Brain microvascular endothelial cell (primary cell): ENCODE data around the gene MAPKAPK3.
A peak's percentile ranks its signal among the peaks of the same experiment; 100 is the strongest.

Experiments used
- DNase-seq: peaks from one replicate; pipeline ENCODE4 v3.0.0-alpha.2; 2020
- H3K27ac ChIP-seq: fragments of 250-450 bp; sonication (Bioruptor Pico); 2 replicates; pipeline ENCODE4 v1.5.1; 2020; ENCODE audit warnings: mild to moderate bottlenecking, moderate library complexity
- H3K27me3 ChIP-seq: fragments of 250-450 bp; sonication (Bioruptor Pico); replicated peaks from 2 replicates; pipeline ENCODE4 v1.5.1; 2020; ENCODE audit warnings: mild to moderate bottlenecking
- H3K36me3 ChIP-seq: fragments of 250-450 bp; sonication (Bioruptor Pico); replicated peaks from 2 replicates; pipeline ENCODE4 v1.5.1; 2020; ENCODE audit warnings: mild to moderate bottlenecking
- H3K4me3 ChIP-seq: 2 replicates; pipeline ENCODE4 v1.5.1; 2011; ENCODE audit warnings: low read depth, mild to moderate bottlenecking, control low read depth, low read length, moderate library complexity
- CTCF ChIP-seq: IDR thresholded peaks from 2 replicates; pipeline ENCODE4 v1.5.1; 2011; ENCODE audit warnings: low read depth, mild to moderate bottlenecking, moderate library complexity, low read length, control low read depth, inconsistent platforms; ENCODE audit errors: missing control alignments
- in situ Hi-C: cut with HindIII; loops from 2 replicates; pipeline ENCODE4 v1.10.0; 2017; ENCODE audit warnings: low sequenced_read_pairs, low pct_ligation_motif_present

The MAPKAPK3 gene

GRCh38 chr3:50609071-50609762 lies 7.7 kb upstream of the MAPKAPK3 start:
- TF ChIP-seq CTCF, result no peak
- Histone ChIP-seq H3K27me3 (no peaks in the 10 kb centered on the region), H3K4me3 (no peak overlapping the region), H3K36me3 (no peaks in the 10 kb centered on the region), H3K27ac (no peak overlapping the region)
- in situ Hi-C loops, result no loop called here
- no peak for DNase-seq

GRCh38 chr3:50609763-50610085 lies 7.2 kb upstream of the MAPKAPK3 start:
- Histone ChIP-seq H3K4me3 (no peak overlapping the region), H3K27ac (no peak overlapping the region), H3K27me3 (no peaks in the 10 kb centered on the region), H3K36me3 (no peaks in the 10 kb centered on the region)
- in situ Hi-C loops, result no loop called here
- TF ChIP-seq CTCF, result no peak
- DNase-seq, result no peak

GRCh38 chr3:50610181-50610971 lies 6.6 kb upstream of the MAPKAPK3 start:
- no peak for TF ChIP-seq CTCF
- in situ Hi-C loops, result no loop called here
- Histone ChIP-seq H3K36me3 (no peaks in the 10 kb centered on the region), H3K4me3 (no peak overlapping the region), H3K27me3 (no peaks in the 10 kb centered on the region), H3K27ac (no peak overlapping the region)
- no peak for DNase-seq

DNA sequence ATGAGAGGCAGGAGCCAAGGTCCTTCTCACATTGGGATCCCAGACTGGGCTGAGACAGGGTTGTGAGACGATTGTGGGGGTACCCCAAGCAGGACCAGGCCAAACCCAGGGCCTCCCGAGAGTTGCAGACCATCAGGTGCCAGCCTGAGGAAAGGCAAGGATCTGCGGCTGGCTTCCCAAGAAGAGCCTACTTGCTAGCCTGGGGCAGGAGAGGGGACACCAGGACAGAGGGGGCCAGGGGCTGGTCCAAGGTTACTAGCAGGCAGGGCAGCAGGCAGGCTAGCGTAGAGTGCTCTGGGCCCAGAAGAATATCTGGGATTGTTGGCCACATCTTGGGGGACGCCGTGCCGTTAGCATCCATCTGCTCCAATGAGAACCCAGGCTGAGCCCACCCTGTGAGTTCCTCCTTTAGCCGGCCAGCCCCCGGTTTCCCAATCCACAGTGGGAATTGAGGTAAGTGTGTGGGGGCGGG lies 5.9 kb upstream of the MAPKAPK3 start:
- no peak for TF ChIP-seq CTCF
- Histone ChIP-seq H3K27ac (no peak overlapping the region), H3K4me3 (peak overlapping the region; percentile 63), H3K36me3 (no peaks in the 10 kb centered on the region), H3K27me3 (no peaks in the 10 kb centered on the region)
- DNase-seq, result no peak
- in situ Hi-C loops, result no loop called here

GRCh38 chr3:50611464-50612233 lies 5.3 kb upstream of the MAPKAPK3 start, which contains the start of gene CISH:
Gene CISH (minus strand): TSS chr3:50611774. CDS start chr3:50611650, 124 bp downstream.
- no peaks in the 10 kb centered on the region for H3K36me3 ChIP-seq
- DNase-seq, result peak; percentile 90
- peak within 1 kb of the TSS; percentile 13 for H3K27ac ChIP-seq
- peak within 1 kb of the TSS; percentile 63 for H3K4me3 ChIP-seq
- TF ChIP-seq CTCF, result peak; percentile 70
- no peaks in the 10 kb centered on the region for H3K27me3 ChIP-seq
- in situ Hi-C loops, result no loop called here
